GM12872 (cell line): ENCODE data around the gene PRKN.

ENCODE experiments used
- TF ChIP-seq, protein P1 (sequence below): IDR thresholded peaks from 3 replicates; pipeline ENCODE4 v1.5.1; 2011; ENCODE audit warnings: low read depth, mild to moderate bottlenecking, low read length, moderate library complexity; ENCODE audit not compliant: insufficient read depth

PRKN gene

DNA sequence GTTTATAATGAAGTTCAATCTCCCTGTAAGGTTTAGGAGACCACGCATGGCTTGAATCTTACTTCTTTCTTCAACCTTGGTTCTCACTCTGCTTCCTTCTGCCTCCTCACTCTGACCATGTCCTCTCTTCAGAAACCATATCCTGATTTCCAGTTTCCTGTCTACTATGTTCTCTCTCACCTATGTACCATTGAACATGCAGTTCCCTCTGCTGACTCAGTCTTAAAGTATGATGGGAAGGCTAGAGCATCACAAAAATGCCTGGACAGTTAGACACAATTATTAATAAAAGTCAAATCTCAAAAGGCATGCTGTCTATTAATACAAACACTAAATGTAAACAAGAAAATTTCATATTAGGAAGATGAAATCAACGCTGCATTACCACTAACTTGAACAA lies 151.6 kb downstream of the PRKN start:
- TF ChIP-seq, protein P1, sequence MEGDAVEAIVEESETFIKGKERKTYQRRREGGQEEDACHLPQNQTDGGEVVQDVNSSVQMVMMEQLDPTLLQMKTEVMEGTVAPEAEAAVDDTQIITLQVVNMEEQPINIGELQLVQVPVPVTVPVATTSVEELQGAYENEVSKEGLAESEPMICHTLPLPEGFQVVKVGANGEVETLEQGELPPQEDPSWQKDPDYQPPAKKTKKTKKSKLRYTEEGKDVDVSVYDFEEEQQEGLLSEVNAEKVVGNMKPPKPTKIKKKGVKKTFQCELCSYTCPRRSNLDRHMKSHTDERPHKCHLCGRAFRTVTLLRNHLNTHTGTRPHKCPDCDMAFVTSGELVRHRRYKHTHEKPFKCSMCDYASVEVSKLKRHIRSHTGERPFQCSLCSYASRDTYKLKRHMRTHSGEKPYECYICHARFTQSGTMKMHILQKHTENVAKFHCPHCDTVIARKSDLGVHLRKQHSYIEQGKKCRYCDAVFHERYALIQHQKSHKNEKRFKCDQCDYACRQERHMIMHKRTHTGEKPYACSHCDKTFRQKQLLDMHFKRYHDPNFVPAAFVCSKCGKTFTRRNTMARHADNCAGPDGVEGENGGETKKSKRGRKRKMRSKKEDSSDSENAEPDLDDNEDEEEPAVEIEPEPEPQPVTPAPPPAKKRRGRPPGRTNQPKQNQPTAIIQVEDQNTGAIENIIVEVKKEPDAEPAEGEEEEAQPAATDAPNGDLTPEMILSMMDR = no peak

DNA sequence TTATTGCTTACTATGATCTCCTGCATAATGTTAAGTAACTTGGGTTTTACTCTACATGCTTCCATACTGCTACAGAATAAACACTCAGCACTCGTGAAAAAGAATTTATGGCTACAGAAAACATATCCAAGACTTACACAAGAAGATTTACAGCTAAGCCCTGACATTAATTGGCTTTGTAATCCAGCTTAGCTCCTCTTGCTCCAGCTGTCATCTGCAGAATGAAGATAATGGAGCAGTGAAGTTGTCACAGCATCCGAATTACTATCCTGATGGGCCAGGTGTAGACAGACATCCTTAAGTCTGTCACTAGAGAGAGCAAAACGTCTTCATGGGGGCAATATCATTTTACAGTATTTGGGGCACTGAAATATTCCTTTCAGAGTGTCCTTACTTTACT lies 155.3 kb downstream of the PRKN start:
- TF ChIP-seq, protein P1 = no peak

DNA sequence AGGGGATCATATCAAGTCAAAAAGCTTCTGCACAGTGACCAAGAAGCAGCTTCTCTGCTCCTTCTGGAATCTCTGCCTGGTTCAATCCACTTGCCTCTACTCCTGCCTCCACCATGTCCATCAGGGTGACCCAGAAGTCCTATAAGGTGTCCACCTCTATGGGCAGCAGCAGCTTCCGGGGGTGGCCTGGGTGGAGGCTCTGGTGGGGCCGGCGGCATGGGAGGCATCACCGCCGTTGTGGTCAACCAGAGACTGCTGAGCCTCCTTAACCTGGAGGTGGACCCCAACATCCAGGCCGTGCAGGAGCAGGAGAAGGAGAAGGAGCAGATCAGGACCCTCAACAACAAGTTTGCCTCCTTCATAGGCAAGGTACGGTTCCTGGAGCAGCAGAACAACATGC lies 159.3 kb downstream of the PRKN start:
- TF ChIP-seq, protein P1 = no peak

DNA sequence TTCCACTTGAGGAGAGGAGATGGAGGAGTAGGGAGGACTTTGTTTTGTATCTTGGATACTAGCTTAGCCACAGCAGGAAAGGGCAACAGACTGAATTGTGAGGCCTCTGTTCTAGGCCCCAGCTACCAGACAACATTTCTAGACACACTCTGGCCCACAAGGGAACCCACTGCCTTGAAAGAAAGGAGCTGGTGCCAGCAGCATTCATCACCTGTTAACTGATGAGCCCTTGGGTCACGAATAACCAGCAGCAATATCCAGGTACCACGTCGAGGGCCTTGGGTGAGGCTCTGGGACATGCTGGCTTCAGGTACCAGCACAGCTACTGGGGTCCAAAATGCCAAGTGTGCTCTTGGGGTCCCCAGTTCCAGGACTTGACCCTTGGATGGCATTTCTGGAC lies 165.5 kb downstream of the PRKN start:
- TF ChIP-seq, protein P1 = no peak

DNA sequence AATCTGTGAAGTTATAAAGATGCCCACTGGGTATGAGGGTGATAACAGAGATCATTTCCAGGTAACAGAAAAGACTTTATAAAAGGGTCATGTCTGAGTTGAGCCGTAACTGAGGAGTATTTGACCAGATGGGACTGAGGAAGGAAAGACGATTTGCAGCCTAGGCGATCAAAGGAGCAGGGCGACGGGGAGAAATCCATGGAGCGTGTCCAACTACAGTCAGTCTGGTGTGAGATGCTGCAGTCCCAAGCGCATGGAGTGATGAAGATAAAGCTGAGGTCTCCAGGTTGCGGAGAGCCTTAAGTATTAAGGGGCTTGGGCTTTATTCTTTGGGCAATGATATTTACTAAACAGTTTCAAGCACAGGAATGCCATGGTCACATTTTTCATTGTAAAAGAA lies 166.7 kb downstream of the PRKN start:
- TF ChIP-seq, protein P1 = no peak

DNA sequence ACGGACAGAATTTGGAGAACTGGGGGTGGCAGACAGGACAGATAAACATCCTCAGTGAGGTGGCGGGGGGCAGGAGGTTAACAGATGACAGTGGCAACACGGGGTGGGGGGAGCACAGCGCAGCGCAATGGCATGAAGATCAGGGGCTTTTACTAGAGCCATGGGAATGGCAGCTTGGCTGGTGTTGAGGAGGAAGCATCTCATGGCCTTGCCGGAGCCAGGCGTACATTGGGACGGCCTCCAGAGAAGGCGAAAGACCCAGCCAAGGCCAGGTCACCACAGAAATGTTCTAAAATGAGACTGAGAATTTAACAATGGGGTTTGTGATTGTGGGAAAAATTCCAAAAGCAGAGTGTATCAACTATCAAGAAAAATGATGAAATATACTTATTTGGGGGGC lies 173.0 kb downstream of the PRKN start:
- TF ChIP-seq, protein P1 = no peak

DNA sequence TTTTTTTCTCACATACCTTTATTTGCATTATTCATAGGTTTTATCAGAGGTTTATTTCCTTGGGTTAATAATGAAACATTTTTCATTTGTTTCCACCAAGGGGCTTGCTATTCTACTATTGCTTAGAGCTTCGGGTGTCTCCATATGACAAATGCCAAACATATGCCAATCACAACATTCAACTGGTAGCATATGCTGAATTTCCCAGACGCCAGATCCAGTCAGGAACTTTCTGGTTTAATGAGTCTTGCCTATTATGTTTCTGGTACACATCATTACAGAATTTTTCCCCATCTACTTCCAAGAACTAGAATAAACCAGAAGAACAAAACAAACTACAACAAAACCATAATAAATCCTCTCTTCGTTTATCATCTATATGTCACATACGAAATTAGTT lies 180.7 kb downstream of the PRKN start:
- TF ChIP-seq, protein P1 = no peak

DNA sequence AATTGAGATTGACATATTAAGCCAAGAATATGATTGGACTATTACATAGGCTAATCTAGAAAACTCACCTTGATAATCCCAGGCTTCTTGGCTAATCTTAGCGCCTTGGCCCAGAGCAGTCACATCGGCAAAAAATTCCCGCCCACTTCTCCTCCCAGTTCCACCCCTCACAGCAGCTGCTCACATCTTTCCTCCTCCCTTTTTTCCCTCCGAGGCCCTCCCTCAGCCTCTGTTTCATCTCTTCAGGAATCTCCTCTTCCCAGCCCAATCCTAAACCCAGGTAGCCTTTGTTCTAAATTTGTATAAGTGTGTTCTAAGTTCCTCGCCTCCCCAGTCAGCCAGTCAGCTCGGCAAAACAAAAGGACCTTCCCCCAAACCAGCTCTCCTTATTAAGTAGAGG lies 184.3 kb downstream of the PRKN start:
- TF ChIP-seq, protein P1 = no peak
